Occipital lobe (tissue), 2 donors: Measurements from ENCODE around the gene ALPP. TPM values are rescaled to one million over a fixed set of nuclear protein-coding genes. Genes with fewer than 3 reads are reported as not detected.
"Not testable (repeated sequence)": the region's sequence is repeated elsewhere in the genome, so short reads cannot be mapped to it uniquely, and the experiment has no call there.

Source experiments
- DNase-seq: peaks from one replicate; lab custom pipeline; 2025; lab: John Stamatoyannopoulos, UW
- total RNA-seq: library from RNA; depleted of rRNA; stranded (reverse); fragments of >200 nt; gene quantifications from one replicate; pipeline ENCODE4 v1.2.3, GENCODE V29; 2014

ALPP gene
- total RNA-seq, 1 donor from 2014 or later: not detected

DNA sequence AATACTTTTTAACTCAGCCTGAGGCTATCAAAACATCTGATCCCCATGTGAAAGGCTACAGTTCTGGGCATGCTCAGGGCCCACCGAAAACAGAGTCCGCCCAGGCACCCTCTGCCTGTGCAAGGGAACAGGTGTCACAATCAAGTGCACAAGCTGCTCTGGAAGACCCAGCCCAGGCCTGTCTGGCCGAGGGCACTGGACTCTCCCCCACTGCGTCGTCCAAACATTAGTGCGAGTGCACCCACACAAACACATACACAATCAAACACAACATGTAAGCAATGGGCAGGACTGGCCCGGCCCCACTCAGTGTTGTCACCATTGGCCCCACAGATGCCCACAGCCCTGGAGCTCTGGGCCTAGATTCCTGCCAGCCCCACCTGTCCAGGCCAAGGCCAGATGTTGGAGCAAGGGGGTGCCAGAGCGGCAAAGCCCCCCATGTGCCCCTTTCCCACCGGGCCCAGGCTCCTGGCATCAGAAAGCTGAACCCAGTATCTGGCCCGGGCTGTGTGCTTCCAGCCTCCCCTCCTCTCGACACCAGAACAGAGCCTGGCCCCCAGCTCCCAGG is 27.5 kb downstream of the ALPP start:
- DNase-seq: no peak

DNA sequence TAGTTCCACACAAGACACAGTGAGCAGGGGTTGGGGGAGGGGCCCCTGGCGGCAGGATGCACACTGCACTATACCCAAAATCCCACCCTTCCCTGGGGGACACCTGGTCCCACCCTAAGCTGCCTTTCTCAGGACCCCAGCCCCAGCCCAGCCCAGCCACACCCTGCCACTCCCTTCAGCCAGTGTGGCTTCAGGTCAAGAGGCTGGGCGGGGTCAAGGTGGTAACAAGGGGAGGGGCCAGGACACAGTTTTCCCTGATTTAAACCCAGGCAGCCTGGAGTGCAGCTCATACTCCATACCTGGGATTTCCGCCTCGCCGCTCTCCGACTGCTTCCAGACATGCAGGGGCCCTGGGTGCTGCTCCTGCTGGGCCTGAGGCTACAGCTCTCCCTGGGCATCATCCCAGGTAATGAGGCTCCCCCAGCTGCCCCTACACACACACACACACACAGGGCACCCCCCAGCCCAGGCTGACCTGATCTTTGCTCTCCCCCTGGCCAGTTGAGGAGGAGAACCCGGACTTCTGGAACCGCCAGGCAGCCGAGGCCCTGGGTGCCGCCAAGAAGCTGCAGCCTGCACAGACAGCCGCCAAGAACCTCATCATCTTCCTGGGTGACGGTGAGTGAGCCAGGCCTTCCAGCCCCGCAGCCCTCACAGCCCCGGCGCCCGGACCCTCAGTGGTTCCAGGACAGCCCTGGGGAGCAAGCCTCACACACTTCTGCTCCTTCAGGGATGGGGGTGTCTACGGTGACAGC is 28.2 kb downstream of the ALPP start, which contains the start of gene ALPG:
Gene ALPG (plus strand): TSS at position 289 of the 755 bp plus-strand sequence. CDS start 51 bp downstream, at position 340.
- no peak for DNase-seq

GRCh38 chr2:232407428-232408150 is 29.0 kb downstream of the ALPP start:
- not testable (repeated sequence) for DNase-seq

DNA sequence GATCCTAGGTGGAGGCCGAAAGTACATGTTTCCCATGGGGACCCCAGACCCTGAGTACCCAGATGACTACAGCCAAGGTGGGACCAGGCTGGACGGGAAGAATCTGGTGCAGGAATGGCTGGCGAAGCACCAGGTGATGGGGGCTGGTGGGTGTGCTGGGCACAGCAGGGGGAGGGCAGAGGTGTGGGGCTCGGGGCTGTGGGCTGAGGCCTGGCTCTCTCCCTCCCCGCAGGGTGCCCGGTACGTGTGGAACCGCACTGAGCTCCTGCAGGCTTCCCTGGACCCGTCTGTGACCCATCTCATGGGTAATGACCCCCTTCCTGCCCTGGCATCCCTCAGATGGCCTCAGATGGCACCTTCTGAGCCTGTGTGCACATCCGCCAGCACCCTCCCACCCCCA is 29.7 kb downstream of the ALPP start:
- not testable (repeated sequence) for DNase-seq

GRCh38 chr2:232409617-232410016 is 31.1 kb downstream of the ALPP start:
- DNase-seq: not testable (repeated sequence)

DNA sequence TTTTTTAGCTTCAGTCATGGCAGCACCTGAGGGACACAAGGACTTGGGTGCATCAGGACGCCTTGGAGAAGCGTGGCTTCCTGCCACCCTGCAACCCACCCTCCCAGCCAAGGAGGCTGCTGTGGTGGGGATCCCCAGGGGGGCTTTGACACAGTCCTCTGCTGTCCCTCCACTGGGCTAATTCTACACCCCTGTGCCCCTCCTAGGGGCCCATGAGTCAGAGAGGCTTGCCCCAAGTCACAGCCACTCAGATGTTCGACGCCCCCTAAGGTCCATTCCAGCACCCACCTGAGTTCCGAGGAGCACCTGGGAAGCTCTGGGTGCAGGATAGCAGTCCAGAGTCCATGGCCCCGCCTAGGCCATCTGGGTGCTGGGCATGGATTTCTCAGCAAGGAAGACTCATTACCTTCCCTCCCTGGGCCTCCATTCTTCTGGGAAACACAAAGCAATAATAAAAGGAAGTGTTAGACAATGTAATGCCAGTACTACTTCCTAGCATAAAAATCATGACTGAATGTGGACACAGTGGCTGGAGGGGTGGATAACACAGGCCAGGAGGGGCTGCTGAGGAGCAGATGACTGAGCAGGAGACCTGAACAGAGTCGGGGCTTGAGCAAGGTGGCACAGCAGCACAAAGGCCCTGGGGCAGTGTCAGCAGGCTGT is 31.8 kb downstream of the ALPP start:
- no peak for DNase-seq

- DNase-seq: no peak
These were observed 33.5 kb downstream of the ALPP start for GRCh38 chr2:232411901-232412629.

DNA sequence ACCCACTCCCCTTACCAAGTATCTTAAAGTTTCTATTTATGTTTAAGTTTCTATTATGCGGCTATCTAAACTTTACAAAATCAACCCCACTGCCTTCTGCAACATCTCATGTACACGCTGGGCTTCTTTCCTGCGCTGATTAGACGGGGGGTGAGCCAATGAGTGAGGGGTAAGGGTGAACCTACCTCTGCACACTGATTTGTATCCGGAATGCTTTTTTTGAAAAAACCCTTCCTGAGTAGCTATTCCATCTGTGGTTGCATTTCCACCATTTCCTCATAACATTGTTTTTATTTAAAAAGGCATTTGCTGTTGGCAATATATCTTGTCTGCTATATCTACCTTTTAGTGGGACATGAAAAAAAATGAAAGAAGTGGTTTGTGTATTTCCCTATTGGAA is 34.4 kb downstream of the ALPP start:
- no peak for DNase-seq

- no peak for DNase-seq
These were observed 36.7 kb downstream of the ALPP start for GRCh38 chr2:232415138-232415690.

DNA sequence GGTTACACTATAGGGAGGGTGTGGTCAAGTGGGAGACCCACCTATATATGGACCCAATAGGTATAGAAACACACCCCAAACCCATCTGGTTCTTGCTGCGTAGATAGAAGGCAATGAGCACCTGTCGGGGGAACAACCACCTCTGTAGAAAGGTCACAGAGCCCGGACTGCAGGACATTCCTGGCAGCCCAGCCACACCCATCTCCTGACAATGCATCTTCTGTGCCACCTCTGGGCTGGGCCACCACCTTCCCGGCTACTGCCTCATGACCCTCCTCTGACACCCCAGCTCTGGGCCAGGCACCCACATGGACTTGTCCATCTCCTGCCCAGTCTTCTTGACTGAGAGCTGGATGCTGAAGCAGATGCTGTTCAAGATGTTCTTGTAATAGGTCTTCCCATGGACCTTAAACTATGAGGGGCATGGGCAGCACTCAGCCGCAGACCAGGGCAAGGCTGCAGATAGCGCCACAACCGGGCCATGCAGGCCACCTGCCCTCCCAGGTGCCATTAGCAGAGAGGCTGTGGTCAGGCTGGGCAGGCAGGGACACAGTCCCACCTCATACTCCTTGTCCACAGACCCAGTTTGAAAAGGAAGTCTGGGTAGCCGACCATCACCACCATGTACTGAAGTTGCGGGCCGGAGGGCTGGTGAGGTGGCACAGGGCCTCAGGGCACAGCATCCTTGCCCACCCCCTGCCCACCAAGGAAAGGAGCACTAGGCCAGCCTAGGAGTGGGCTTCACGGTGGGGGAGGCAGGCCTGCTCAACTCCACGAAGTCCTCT is 37.4 kb downstream of the ALPP start:
- DNase-seq: no peak

GRCh38 chr2:232416521-232417470 is 38.2 kb downstream of the ALPP start:
- no peak for DNase-seq

GRCh38 chr2:232417489-232417888 is 38.9 kb downstream of the ALPP start:
- no peak for DNase-seq

DNA sequence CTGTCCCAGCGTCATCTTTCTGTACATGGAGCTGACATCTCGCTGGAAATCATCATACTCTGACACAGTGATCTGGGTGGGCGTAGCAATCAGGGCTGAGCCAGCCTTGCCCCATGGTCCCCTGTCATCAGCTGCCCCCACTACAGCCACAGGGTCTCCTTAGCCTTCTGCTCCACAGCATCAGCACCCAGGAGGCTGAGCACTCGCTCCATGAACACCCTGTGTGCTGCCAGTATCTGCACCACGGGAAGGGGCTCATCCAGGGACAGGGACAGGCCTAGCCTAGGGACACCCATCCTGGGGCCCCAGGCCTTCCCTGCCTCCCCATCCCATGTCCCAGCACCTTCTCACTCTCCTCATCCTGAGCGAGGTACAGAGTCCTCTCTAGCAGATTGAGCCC is 39.5 kb downstream of the ALPP start:
- DNase-seq: no peak

DNA sequence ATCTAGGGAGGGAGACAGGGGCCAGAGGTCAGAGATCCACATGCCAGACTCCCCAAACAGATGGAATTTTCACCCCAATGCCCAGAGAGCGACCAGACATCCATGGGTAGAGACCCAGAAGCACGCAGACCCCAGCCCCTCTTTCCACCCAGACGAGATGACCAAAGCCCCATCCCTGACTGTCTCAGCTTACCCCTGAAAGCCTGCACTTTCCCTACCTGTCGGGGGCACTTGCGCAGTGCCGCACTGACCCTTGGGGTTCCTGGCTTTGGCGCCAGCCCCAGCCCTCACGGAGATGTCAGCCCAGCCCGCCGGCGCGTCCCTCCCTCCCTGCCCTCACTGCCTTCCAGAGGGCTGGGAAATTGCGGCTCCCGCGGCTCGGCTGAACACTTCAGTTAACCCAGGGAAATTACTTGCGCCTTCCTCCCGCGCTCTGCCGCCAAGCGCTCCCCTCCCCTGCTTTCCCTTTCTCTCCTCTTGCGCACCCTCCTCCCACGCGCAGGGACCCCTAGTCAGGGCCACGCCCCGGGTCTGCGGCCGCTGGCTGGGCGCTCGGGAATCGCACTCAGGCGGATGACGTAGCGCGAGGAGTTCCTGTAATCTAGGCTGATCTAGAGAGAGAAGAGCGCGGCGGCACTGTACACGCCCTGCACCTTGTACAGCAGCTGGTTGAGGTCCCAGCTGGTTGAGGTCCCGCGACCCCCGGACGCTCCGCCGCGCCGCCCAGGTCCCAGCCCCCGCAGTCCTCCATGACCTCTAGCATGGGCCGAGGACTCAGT is 40.1 kb downstream of the ALPP start:
- no peak for DNase-seq

DNA sequence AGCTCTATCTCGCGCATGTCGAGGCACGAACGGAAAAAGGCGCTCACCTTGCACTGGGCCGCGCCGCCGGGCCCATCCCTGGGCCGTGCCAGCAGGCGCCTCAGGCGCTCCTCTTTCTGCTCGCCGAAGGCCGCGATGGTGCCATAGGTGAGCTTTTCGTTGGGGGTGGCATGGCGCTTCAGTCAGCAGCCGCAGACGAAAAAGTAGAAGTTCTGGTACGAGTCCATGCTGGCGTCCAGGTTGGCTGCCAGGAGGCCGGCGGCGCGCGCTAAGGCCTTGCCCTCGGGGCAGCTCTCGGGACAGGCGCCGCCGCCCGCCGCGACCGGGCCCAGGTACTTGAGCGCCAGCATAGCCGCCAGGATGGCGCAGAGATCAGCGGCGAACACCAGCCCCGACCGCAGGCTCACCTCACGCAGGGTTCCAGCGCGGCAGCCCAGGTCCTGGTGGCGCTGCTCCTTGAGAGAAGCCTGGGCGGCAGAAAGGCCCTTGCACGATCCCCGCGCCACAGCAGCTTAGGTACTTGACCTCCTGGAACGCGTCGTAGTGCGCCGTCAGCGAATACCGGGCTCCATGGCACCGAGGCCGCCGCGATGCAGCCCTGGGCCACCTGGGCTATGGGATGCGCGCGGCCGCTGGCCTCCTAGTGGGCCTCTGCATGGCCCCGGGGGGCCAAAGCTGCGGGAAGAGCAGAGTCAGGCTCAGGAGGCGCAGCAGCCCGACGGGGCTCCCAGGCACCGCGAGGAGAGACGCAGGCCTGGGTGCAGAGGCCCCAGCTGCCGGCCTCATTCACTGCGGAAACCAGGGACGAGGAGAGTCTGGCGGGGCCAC is 40.9 kb downstream of the ALPP start:
- no peak for DNase-seq

DNA sequence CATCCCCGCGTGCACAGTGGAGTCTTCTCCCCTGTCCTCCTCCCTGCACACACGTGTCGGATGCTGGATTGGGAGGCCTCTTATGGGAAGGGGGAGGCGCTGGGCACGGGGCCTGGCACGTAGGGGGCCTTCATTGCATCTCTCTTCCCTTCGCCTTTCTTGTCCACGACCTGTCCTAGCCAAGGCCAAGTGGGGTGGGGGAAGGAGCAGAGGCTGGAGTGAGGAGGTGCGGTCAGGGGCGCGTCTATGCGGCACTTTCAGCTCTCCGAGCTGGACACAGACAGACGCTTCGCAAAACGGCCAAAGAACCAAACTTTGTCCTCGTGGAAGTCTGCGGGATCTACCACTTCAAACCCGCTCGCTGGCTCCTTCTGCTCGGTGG is 41.5 kb downstream of the ALPP start:
- DNase-seq: no peak

GRCh38 chr2:232420463-232421188 is 42.1 kb downstream of the ALPP start:
- DNase-seq: no peak
